Measurements from ENCODE around the gene PBX4. TPM values are rescaled to one million over a fixed set of nuclear protein-coding genes. Genes with fewer than 3 reads are reported as not detected.

PBX4 gene
- total and polyA plus RNA-seq, 2 of the 8 experiments (the other 6 are each of a cell fraction or from before 2014, with no cell fraction given): 3.4 to 3.8 TPM

- no peak for TF ChIP-seq ZNF274 (IDR thresholded peaks at IDR 0.05; ENCODE audit: borderline replicate concordance, extremely low read depth, low read length)
Measured at GRCh38 chr19:19544257-19544953, 74.1 kb downstream of the PBX4 start (continued).
